IMR-90 (cell line): ENCODE measurements around the gene GPR161. TPM values are rescaled to one million over a fixed set of nuclear protein-coding genes. Genes with fewer than 3 reads are reported as not detected.
"Not testable (repeated sequence)": the region's sequence is repeated elsewhere in the genome, so short reads cannot be mapped to it uniquely, and the experiment has no call there.

Experiments used
- ATAC-seq: fragments of 200-7000 bp; cut with Tn5 transposase; 2 replicates; pipeline ENCODE4 v1.9.1; 2020; ENCODE audit warnings: low read depth, mild to moderate bottlenecking, moderate library complexity
- BruUV-seq: library from RNA; stranded (reverse); fragments of 400-500 nt; replicated peaks from 2 replicates; lab custom pipeline; 2021; lab: Mats Ljungman, UMichigan
- CTCF ChIA-PET: fragments of 300-600 bp; formaldehyde crosslinking; extraction: SDS; loops from one replicate; lab custom pipeline; 2021; ENCODE audit warnings: antibody characterized with exemption; lab: Yijun Ruan, JAX
- POLR2A ChIA-PET: fragments of 300-600 bp; sonication (Branson Sonifier 250); formaldehyde crosslinking; loops from one replicate; lab custom pipeline; 2022; ENCODE audit warnings: antibody characterized with exemption; ENCODE audit not compliant: unreplicated experiment; lab: Charles Lee
- DNase-seq: peaks from one replicate; pipeline ENCODE4 v3.0.0; 2013
- H2AFZ ChIP-seq: replicated peaks from 2 replicates; pipeline ENCODE3; 2013; ENCODE audit warnings: low read length, mild to moderate bottlenecking; ENCODE audit not compliant: poor library complexity
- H2AK5ac ChIP-seq: 2 replicates; pipeline ENCODE4 v1.6.1; 2013; ENCODE audit warnings: low read depth, low read length, inconsistent platforms
- H2AK9ac ChIP-seq: replicated peaks from 2 replicates; pipeline ENCODE3; 2013; ENCODE audit warnings: mild to moderate bottlenecking, low read depth, low read length, moderate library complexity; ENCODE audit not compliant: poor library complexity
- H2BK120ac ChIP-seq: 2 replicates; pipeline ENCODE4 v1.6.1; 2013; ENCODE audit warnings: low read depth, low read length, inconsistent platforms
- H2BK15ac ChIP-seq: 3 replicates; pipeline ENCODE4 v1.6.1; 2013; ENCODE audit warnings: low read depth, low read length, inconsistent platforms
- H2BK20ac ChIP-seq: 2 replicates; pipeline ENCODE4 v1.6.1; 2013; ENCODE audit warnings: low read depth, mild to moderate bottlenecking, inconsistent platforms, low read length, moderate library complexity
- H2BK5ac ChIP-seq: 2 replicates; pipeline ENCODE4 v1.6.1; 2013; ENCODE audit warnings: mild to moderate bottlenecking, low read depth, low read length, inconsistent platforms; ENCODE audit not compliant: poor library complexity, severe bottlenecking
- H3K14ac ChIP-seq: replicated peaks from 2 replicates; pipeline ENCODE4 v1.6.1; 2013; ENCODE audit warnings: low read depth, low read length, inconsistent platforms
- H3K18ac ChIP-seq: 2 replicates; pipeline ENCODE4 v1.6.1; 2013; ENCODE audit warnings: low read depth, low read length, control low read depth
- H3K23ac ChIP-seq: 2 replicates; pipeline ENCODE4 v1.6.1; 2013; ENCODE audit warnings: low read depth, low read length, inconsistent platforms
- H3K27ac ChIP-seq: 2 replicates; pipeline ENCODE4 v1.5.1; 2013; ENCODE audit warnings: mild to moderate bottlenecking, control low read depth, low read length; ENCODE audit not compliant: insufficient read depth
- H3K27me3 ChIP-seq: 2 replicates; pipeline ENCODE4 v1.6.1; 2013; ENCODE audit warnings: low read length; ENCODE audit not compliant: control insufficient read depth, insufficient read depth
- H3K36me3 ChIP-seq: 2 replicates; pipeline ENCODE4 v1.6.1; 2013; ENCODE audit warnings: low read length, mixed read lengths; ENCODE audit not compliant: control insufficient read depth, insufficient read depth
- H3K4ac ChIP-seq: 2 replicates; pipeline ENCODE4 v1.6.1; 2013; ENCODE audit warnings: low read depth, low read length, inconsistent platforms
- H3K4me1 ChIP-seq: 2 replicates; pipeline ENCODE4 v1.6.1; 2013; ENCODE audit warnings: low read length, mixed read lengths; ENCODE audit not compliant: control insufficient read depth, insufficient read depth
- H3K4me2 ChIP-seq: 2 replicates; pipeline ENCODE4 v1.6.1; 2013; ENCODE audit warnings: low read depth, mild to moderate bottlenecking, control low read depth, low read length, moderate library complexity
- H3K4me3 ChIP-seq: 2 replicates; pipeline ENCODE4 v1.5.1; 2013; ENCODE audit warnings: low read depth, mild to moderate bottlenecking, control low read depth, low read length, moderate library complexity; ENCODE audit not compliant: insufficient read depth
- H3K56ac ChIP-seq: 2 replicates; pipeline ENCODE4 v1.6.1; 2013; ENCODE audit warnings: low read length, inconsistent platforms; ENCODE audit not compliant: insufficient read depth; ENCODE audit errors: extremely low read depth
- H3K79me1 ChIP-seq, 2 experiments: 2 replicates each; pipeline ENCODE4 v1.6.1; 2013; ENCODE audit warnings: low read length in 2 of 2, inconsistent platforms in 1 of 2, low read depth in 1 of 2
- H3K9ac ChIP-seq: 2 replicates; pipeline ENCODE4 v1.6.1; 2013; ENCODE audit warnings: low read depth, low read length, control low read depth
- H3K9me1 ChIP-seq: 2 replicates; pipeline ENCODE4 v1.6.1; 2013; ENCODE audit warnings: low read length, inconsistent platforms; ENCODE audit not compliant: insufficient read depth
- H3K9me3 ChIP-seq: 2 replicates; pipeline ENCODE4 v1.6.1; 2013; ENCODE audit warnings: low read length; ENCODE audit not compliant: control insufficient read depth, insufficient read depth
- H4K20me1 ChIP-seq: 2 replicates; pipeline ENCODE4 v1.6.1; 2013; ENCODE audit warnings: low read length, inconsistent platforms; ENCODE audit not compliant: insufficient read depth
- H4K5ac ChIP-seq: 2 replicates; pipeline ENCODE4 v1.6.1; 2013; ENCODE audit warnings: mild to moderate bottlenecking, low read depth, low read length, control low read depth
- H4K8ac ChIP-seq, 2 experiments: 2 replicates each; pipeline ENCODE4 v1.6.1; 2013; ENCODE audit warnings: low read depth in 2 of 2, low read length in 2 of 2, control low read depth in 1 of 2, inconsistent platforms in 1 of 2
- H4K91ac ChIP-seq: 2 replicates; pipeline ENCODE4 v1.6.1; 2013; ENCODE audit warnings: low read depth, low read length, inconsistent platforms; ENCODE audit not compliant: insufficient read depth
- WGBS, 2 experiments: methylation state at CpG; one replicate each; pipeline versions ENCODE4 v1.1.5 to v1.1.7; 2013; ENCODE audit warnings: missing lambda C conversion rate in 2 of 2; ENCODE audit not compliant: insufficient read length in 1 of 2; ENCODE audit errors: extremely low coverage in 2 of 2; 5-methylcytosine and 5-hydroxymethylcytosine counted together
- dilution Hi-C: fragments of 300-500 bp; cut with HindIII; formaldehyde crosslinking; loops from one replicate; pipeline ENCODE4 v1.14.3; 2018; ENCODE audit warnings: low sequenced_read_pairs; ENCODE audit not compliant: unreplicated experiment
- in situ Hi-C: fragments of 300-500 bp; cut with MboI; formaldehyde crosslinking; loops from 3 replicates; pipeline ENCODE4 v1.14.3; 2019; ENCODE audit warnings: low sequenced_read_pairs, inconsistent platforms, mixed read lengths
- intact Hi-C: fragments of 100-400 bp; cut with micrococcal nuclease; formaldehyde crosslinking; loops from 2 replicates; pipeline ENCODE4 v1.10.0; 2022
- polyA plus RNA-seq, 3 experiments: library from polyadenylated mRNA; depleted of rRNA; stranded (reverse); fragments of >200 nt; gene quantifications; 2 replicates each; pipeline ENCODE4 v1.2.3, GENCODE V29; 2012; ENCODE audit warnings: low replicate concordance in 1 of 3
- total RNA-seq: library from RNA; depleted of rRNA; stranded (reverse); fragments of >200 nt; gene quantifications from 2 replicates; pipeline ENCODE4 v1.2.3, GENCODE V29; 2012

Gene GPR161
- total and polyA plus RNA-seq, 2 of the 4 experiments (the other 2 are of a cell fraction) = 12.5 to 13.3 TPM

- H3K14ac ChIP-seq, H4K20me1 ChIP-seq, CTCF ChIA-PET, H4K5ac ChIP-seq, H3K9me3 ChIP-seq, H3K4me2 ChIP-seq, H3K36me3 ChIP-seq, dilution Hi-C loops, H2AFZ ChIP-seq, H2AK5ac ChIP-seq, H2AK9ac ChIP-seq, H3K4me1 ChIP-seq, H4K8ac ChIP-seq, H3K4me3 ChIP-seq, BruUV-seq, H3K23ac ChIP-seq, H2BK15ac ChIP-seq, H3K27me3 ChIP-seq, H3K9ac ChIP-seq, H3K18ac ChIP-seq, H2BK120ac ChIP-seq, H3K27ac ChIP-seq, H3K56ac ChIP-seq, H2BK5ac ChIP-seq, H2BK20ac ChIP-seq, H3K9me1 ChIP-seq, H3K4ac ChIP-seq, H4K91ac ChIP-seq, ATAC-seq, DNase-seq, POLR2A ChIA-PET, in situ Hi-C loops: not testable (repeated sequence)
- no CpG with 5 or more reads among the region's 15 CpGs for WGBS, 2 experiments
- intact Hi-C loops = loop anchor here (2.0 kb wide), 1 partner anchor 46 kb away; the partner anchor contains the start of gene SFT2D2
- H3K79me1 ChIP-seq = peaks cover 15 to 28% of the 10 kb centered on the region in 2 experiments
Measured at GRCh38 chr1:168181063-168181720, 44.5 kb upstream of the GPR161 start.
